Measurements from ENCODE around the gene CCDC88A. TPM values are rescaled to one million over a fixed set of nuclear protein-coding genes. Genes with fewer than 3 reads are reported as not detected.
A peak's percentile ranks its signal among the peaks of the same experiment; 100 is the strongest.

CCDC88A gene
- total and polyA plus RNA-seq, 2 experiments from 2014 or later = 144 to 169 TPM

DNA sequence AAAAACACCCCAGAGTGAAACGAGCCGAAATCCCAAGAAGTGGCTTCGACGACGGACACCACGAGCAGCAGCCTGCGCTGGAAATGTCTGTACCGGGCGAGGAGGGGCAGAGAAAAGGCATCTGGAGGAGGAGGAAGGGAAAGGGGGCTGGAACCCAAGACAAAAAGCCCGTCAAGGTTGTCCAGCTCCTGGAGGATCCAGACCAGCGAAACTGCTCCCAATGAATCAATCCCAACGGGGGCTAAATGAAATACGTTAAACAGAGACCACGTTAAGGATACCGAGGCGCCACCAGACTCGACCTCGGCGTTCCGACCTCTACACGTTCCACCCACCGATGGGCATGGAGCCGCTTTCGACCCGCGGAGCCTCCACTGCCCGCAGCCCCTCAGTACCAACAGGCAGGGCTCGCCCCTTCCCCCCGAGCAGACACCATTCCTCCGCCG is 400 bp downstream of the CCDC88A start:
- Histone ChIP-seq H3K36me3 (ENCODE audit: insufficient read depth) (no peaks in the 10 kb centered on the region), H3K27ac (ENCODE audit: low read depth) (peak overlapping the region; percentile 89), H3K9me2 (ENCODE audit: insufficient read depth) (no peaks in the 10 kb centered on the region), H3K4me1 (ENCODE audit: insufficient read depth) (peaks cover 14% of the 10 kb centered on the region), H3K79me2 (replicated peaks; ENCODE audit: insufficient read depth) (peaks cover 47% of the 10 kb centered on the region), H3K4me2 (peak overlapping the region; percentile 96), H3K27me3 (ENCODE audit: insufficient read depth) (no peaks in the 10 kb centered on the region), H3K4me3 (peak overlapping the region; percentile 81), H3F3A (replicated peaks; ENCODE audit: low read depth) (no peaks in the 10 kb centered on the region), H2AFZ (peak overlapping the region; percentile 87), H4K20me1 (replicated peaks; ENCODE audit: insufficient read depth) (0 out of 2 replicates have a peak, but pooled peaks cover 4% of the 10 kb centered on the region)
- TF ChIP-seq STAT1 (IDR thresholded peaks at IDR 0.05; ENCODE audit: unreplicated experiment) = no peak
- no peak for TF ChIP-seq EZH2phosphoT487 (IDR thresholded peaks at IDR 0.05; ENCODE audit: unreplicated experiment)
- no peak for TF ChIP-seq EZH2 (IDR thresholded peaks at IDR 0.05; ENCODE audit: low read depth, unreplicated experiment)
- TF ChIP-seq ZNF331 (CRISPR knock-in tag; IDR thresholded peaks at IDR 0.05; ENCODE audit: low read depth) = no peak
- no peak for TF ChIP-seq NANOG (IDR thresholded peaks at IDR 0.05; ENCODE audit: borderline replicate concordance)
- TF ChIP-seq, protein P1, sequence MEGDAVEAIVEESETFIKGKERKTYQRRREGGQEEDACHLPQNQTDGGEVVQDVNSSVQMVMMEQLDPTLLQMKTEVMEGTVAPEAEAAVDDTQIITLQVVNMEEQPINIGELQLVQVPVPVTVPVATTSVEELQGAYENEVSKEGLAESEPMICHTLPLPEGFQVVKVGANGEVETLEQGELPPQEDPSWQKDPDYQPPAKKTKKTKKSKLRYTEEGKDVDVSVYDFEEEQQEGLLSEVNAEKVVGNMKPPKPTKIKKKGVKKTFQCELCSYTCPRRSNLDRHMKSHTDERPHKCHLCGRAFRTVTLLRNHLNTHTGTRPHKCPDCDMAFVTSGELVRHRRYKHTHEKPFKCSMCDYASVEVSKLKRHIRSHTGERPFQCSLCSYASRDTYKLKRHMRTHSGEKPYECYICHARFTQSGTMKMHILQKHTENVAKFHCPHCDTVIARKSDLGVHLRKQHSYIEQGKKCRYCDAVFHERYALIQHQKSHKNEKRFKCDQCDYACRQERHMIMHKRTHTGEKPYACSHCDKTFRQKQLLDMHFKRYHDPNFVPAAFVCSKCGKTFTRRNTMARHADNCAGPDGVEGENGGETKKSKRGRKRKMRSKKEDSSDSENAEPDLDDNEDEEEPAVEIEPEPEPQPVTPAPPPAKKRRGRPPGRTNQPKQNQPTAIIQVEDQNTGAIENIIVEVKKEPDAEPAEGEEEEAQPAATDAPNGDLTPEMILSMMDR (conservative IDR thresholded peaks at IDR 0.05; ENCODE audit: low read depth in 2 of 2) = no peak
- no peak for TF ChIP-seq ZNF114 (CRISPR knock-in tag; IDR thresholded peaks at IDR 0.05)
- TF ChIP-seq, protein P2, sequence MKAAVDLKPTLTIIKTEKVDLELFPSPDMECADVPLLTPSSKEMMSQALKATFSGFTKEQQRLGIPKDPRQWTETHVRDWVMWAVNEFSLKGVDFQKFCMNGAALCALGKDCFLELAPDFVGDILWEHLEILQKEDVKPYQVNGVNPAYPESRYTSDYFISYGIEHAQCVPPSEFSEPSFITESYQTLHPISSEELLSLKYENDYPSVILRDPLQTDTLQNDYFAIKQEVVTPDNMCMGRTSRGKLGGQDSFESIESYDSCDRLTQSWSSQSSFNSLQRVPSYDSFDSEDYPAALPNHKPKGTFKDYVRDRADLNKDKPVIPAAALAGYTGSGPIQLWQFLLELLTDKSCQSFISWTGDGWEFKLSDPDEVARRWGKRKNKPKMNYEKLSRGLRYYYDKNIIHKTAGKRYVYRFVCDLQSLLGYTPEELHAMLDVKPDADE (IDR thresholded peaks at IDR 0.05) = no peak
- TF ChIP-seq, protein P3, sequence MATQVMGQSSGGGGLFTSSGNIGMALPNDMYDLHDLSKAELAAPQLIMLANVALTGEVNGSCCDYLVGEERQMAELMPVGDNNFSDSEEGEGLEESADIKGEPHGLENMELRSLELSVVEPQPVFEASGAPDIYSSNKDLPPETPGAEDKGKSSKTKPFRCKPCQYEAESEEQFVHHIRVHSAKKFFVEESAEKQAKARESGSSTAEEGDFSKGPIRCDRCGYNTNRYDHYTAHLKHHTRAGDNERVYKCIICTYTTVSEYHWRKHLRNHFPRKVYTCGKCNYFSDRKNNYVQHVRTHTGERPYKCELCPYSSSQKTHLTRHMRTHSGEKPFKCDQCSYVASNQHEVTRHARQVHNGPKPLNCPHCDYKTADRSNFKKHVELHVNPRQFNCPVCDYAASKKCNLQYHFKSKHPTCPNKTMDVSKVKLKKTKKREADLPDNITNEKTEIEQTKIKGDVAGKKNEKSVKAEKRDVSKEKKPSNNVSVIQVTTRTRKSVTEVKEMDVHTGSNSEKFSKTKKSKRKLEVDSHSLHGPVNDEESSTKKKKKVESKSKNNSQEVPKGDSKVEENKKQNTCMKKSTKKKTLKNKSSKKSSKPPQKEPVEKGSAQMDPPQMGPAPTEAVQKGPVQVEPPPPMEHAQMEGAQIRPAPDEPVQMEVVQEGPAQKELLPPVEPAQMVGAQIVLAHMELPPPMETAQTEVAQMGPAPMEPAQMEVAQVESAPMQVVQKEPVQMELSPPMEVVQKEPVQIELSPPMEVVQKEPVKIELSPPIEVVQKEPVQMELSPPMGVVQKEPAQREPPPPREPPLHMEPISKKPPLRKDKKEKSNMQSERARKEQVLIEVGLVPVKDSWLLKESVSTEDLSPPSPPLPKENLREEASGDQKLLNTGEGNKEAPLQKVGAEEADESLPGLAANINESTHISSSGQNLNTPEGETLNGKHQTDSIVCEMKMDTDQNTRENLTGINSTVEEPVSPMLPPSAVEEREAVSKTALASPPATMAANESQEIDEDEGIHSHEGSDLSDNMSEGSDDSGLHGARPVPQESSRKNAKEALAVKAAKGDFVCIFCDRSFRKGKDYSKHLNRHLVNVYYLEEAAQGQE (IDR thresholded peaks at IDR 0.05; ENCODE audit: unreplicated experiment) = no peak
- TF ChIP-seq CREB1 (CRISPR knock-in tag; IDR thresholded peaks at IDR 0.05; ENCODE audit: low read depth) = no peak
- TF ChIP-seq, protein P4, sequence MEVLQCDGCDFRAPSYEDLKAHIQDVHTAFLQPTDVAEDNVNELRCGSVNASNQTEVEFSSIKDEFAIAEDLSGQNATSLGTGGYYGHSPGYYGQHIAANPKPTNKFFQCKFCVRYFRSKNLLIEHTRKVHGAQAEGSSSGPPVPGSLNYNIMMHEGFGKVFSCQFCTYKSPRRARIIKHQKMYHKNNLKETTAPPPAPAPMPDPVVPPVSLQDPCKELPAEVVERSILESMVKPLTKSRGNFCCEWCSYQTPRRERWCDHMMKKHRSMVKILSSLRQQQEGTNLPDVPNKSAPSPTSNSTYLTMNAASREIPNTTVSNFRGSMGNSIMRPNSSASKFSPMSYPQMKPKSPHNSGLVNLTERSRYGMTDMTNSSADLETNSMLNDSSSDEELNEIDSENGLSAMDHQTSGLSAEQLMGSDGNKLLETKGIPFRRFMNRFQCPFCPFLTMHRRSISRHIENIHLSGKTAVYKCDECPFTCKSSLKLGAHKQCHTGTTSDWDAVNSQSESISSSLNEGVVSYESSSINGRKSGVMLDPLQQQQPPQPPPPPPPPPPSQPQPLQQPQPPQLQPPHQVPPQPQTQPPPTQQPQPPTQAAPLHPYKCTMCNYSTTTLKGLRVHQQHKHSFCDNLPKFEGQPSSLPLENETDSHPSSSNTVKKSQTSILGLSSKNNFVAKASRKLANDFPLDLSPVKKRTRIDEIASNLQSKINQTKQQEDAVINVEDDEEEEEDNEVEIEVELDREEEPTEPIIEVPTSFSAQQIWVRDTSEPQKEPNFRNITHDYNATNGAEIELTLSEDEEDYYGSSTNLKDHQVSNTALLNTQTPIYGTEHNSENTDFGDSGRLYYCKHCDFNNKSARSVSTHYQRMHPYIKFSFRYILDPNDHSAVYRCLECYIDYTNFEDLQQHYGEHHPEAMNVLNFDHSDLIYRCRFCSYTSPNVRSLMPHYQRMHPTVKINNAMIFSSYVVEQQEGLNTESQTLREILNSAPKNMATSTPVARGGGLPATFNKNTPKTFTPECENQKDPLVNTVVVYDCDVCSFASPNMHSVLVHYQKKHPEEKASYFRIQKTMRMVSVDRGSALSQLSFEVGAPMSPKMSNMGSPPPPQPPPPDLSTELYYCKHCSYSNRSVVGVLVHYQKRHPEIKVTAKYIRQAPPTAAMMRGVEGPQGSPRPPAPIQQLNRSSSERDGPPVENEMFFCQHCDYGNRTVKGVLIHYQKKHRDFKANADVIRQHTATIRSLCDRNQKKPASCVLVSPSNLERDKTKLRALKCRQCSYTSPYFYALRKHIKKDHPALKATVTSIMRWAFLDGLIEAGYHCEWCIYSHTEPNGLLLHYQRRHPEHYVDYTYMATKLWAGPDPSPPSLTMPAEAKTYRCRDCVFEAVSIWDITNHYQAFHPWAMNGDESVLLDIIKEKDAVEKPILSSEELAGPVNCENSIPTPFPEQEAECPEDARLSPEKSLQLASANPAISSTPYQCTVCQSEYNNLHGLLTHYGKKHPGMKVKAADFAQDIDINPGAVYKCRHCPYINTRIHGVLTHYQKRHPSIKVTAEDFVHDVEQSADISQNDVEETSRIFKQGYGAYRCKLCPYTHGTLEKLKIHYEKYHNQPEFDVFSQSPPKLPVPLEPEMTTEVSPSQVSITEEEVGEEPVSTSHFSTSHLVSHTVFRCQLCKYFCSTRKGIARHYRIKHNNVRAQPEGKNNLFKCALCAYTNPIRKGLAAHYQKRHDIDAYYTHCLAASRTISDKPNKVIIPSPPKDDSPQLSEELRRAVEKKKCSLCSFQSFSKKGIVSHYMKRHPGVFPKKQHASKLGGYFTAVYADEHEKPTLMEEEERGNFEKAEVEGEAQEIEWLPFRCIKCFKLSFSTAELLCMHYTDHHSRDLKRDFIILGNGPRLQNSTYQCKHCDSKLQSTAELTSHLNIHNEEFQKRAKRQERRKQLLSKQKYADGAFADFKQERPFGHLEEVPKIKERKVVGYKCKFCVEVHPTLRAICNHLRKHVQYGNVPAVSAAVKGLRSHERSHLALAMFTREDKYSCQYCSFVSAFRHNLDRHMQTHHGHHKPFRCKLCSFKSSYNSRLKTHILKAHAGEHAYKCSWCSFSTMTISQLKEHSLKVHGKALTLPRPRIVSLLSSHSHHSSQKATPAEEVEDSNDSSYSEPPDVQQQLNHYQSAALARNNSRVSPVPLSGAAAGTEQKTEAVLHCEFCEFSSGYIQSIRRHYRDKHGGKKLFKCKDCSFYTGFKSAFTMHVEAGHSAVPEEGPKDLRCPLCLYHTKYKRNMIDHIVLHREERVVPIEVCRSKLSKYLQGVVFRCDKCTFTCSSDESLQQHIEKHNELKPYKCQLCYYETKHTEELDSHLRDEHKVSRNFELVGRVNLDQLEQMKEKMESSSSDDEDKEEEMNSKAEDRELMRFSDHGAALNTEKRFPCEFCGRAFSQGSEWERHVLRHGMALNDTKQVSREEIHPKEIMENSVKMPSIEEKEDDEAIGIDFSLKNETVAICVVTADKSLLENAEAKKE (CRISPR knock-in tag; IDR thresholded peaks at IDR 0.05) = no peak
- no peak for TF ChIP-seq POLR2AphosphoS5 (IDR thresholded peaks at IDR 0.05; ENCODE audit: low read depth)
- TF ChIP-seq JUNB (IDR thresholded peaks at IDR 0.05; ENCODE audit: unreplicated experiment) = no peak
- H3K4me3 Mint-ChIP-seq = peak overlapping the region; percentile 90
- ATAC-seq (peak; percentile 71), DNase-seq (ENCODE audit: low spot score) (no peak)
- H3K36me3 Mint-ChIP-seq (ENCODE audit: low read depth) = no peaks in the 10 kb centered on the region; the same call in 2 of the 3 replicates
- no peaks in the 10 kb centered on the region for H3K9me3 Mint-ChIP-seq
- peaks cover 21% of the 10 kb centered on the region for H3K4me1 Mint-ChIP-seq
- H3K27ac Mint-ChIP-seq = peak overlapping the region; percentile 88
- H3K27me3 Mint-ChIP-seq (ENCODE audit: insufficient read depth, low read depth, poor library complexity) = peaks cover 4% of the 10 kb centered on the region
